Left ventricle myocardium superior (tissue), 1 donor: ENCODE results near the gene RPAP3. TPM values are rescaled to one million over a fixed set of nuclear protein-coding genes. Genes with fewer than 3 reads are reported as not detected.
"Not testable (repeated sequence)": the region's sequence is repeated elsewhere in the genome, so short reads cannot be mapped to it uniquely, and the experiment has no call there.

Source experiments
- ATAC-seq: fragments of 200-7000 bp; cut with Tn5 transposase; one replicate; pipeline ENCODE4 v1.9.1; 2020; ENCODE audit warnings: mild to moderate bottlenecking, moderate library complexity
- DNase-seq: peaks from one replicate; pipeline ENCODE4 v3.0.0-alpha.2; 2020
- intact Hi-C: fragments of 100-400 bp; cut with micrococcal nuclease; formaldehyde crosslinking; loops from one replicate; pipeline ENCODE4 v1.11.0; 2022
- total RNA-seq: library from RNA; stranded (reverse); fragmentation: NEBNext Ultra II Directional; extraction: Animal tissue kit (Norgen Biotek cat#: 25700); gene quantifications from one replicate; pipeline ENCODE4 v1.2.1, GENCODE V29; 2021
- donor health status: DM: no; HTN: yes; CAD: no; lungs with severe emphysema.

Gene RPAP3
- total RNA-seq, 1 donor from 2014 or later: 19.9 TPM

DNA sequence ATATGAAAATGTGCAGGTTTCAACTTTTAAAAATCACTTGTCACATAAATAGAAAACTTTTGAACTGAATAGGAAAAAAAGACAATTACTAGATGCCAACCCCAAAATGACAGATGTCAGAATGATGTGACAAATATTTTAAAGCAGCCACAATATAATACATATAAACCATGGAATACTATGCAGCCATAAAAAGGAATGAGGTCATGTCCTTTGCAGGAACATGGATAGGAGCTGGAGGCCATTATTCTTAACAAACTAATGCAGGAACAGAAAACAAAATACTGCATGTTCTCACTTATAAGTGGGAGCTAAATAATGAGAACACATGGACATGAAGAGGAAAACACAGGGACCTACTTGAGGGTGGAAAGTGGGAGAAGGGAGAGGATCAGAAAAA lies 70.1 kb downstream of the RPAP3 start:
- DNase-seq, ATAC-seq: not testable (repeated sequence)

GRCh38 chr12:47634127-47634526 lies 71.7 kb downstream of the RPAP3 start:
- no peak for DNase-seq
- intact Hi-C loops: no loop called here
- no peak for ATAC-seq

More for the DNA sequence above, 70.1 kb downstream of the RPAP3 start:
- intact Hi-C loops: not testable (repeated sequence)

DNA sequence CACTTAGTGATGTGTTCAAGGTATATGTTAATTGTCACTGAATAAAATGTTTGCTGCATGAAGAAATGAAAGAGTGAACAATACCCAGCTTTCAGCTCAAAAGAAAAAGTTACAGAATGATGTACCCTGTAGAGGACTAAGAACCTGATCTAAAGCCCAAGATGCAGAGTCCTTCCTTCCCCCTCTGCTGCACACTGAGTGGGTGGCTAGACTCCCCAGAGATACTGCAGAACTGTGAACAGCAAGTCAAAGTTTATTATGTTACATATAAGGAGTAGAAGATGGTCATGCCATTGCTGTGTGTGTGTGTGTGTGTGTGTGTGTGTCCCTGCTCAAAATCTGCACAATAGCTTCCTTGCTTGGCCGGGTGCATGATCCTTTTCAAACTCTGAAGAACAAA lies 83.9 kb downstream of the RPAP3 start:
- no peak for DNase-seq
- intact Hi-C loops: no loop called here
- no peak for ATAC-seq

DNA sequence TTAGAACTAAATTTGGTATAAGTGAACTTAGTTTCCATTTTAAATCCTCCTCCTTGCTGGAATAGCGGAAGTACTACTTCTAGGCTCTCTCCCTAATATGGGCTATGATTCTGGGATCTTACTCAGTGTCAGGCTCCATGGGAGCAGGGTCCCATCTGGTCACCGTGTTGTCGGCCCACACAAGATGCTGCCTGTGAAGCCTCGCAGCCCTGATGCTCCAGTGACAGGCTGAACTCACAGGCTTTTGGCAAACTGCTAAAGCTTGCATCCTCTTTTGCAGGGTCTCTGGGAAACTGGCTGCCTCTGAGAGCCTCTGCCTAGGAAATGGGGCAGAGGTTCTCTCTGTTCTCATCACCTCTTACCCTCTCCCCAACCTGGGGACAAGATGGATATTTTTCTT lies 88.4 kb downstream of the RPAP3 start:
- intact Hi-C loops: no loop called here
- ATAC-seq (no peak), DNase-seq (no peak)

- DNase-seq (no peak), ATAC-seq (no peak)
- intact Hi-C loops: no loop called here
Observed at GRCh38 chr12:47616440-47616839, 89.4 kb downstream of the RPAP3 start.

DNA sequence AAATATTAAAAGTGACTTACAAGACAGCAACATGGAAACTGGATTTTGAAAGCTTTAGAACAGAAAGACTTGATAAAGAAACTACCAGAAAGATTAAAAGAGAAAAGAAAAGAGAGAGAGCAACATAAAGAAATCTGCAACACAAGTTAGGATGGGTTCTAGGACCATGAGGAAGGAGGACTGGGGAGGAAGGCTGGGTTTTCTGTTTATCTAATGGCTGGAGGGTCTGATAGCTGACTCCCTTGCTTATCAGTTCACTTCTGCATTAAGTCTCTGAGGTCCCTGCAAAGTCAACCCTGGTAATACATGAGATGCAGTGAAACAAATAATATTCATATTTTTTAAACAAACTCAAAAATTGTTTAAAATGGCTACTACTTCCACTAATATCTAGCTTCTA lies 90.1 kb downstream of the RPAP3 start:
- intact Hi-C loops: no loop called here
- no peak for ATAC-seq
- DNase-seq: no peak

- ATAC-seq (no peak), DNase-seq (no peak)
- intact Hi-C loops: no loop called here
Observed at GRCh38 chr12:47614521-47614920, 91.3 kb downstream of the RPAP3 start.

DNA sequence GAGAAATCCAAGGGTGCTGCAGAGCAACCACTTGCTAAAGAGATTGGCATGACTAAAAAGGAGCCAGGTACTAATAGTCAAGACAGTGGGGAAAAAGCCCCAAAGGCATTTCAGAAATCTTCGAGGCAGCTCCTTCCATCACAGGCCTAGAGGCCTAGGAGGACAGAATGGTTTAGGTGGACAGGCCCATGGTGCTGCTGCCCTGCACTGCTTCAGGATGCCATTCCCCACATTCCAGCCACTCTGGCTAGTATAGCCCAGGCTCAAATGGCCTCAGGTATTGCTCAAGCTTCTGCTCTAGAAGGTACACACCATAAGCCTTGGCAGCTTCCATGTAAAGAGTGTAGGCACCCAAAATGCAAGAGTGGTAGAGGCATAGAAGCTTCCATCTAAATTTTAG lies 92.9 kb downstream of the RPAP3 start:
- intact Hi-C loops: no loop called here
- no peak for DNase-seq
- no peak for ATAC-seq

GRCh38 chr12:47611906-47612305 lies 93.9 kb downstream of the RPAP3 start:
- no peak for ATAC-seq
- no peak for DNase-seq
- intact Hi-C loops: no loop called here

Other genes starting within 250 kb of the RPAP3 start
- gene ENDOU, start 19.5 kb upstream of the RPAP3 start, total RNA-seq: 0.30 TPM
- gene RAPGEF3, start 52.9 kb upstream of the RPAP3 start, total RNA-seq: 37.6 TPM
- gene SLC48A1, start 67.2 kb upstream of the RPAP3 start, total RNA-seq: 23.7 TPM
- gene HDAC7, start 113.9 kb upstream of the RPAP3 start, total RNA-seq: 35.4 TPM
- gene VDR, start 199.0 kb upstream of the RPAP3 start, total RNA-seq: 0.20 TPM